Anterior cingulate cortex (tissue), 58 donors: ENCODE measurements around the gene MORN1.
A peak's percentile ranks its signal among the peaks of the same experiment; 100 is the strongest.

Source experiments
- DNase-seq, 58 donors: peaks; one replicate each; lab custom pipeline; 2025; lab: John Stamatoyannopoulos, UW

Gene MORN1

GRCh38 chr1:2391041-2391930 lies at the start of gene MORN1, which contains the start of gene RER1:
Gene MORN1 (minus strand): TSS chr1:2391554. CDS start chr1:2391533, 21 bp downstream.
Gene RER1 (plus strand): TSS chr1:2391841. CDS start chr1:2395791, 3,950 bp downstream.
- DNase-seq: peak; percentile 71 to 99 (median 98)

GRCh38 chr1:2440346-2440745 lies 49.0 kb upstream of the MORN1 start:
- DNase-seq: peak in 2 of 58 donors; percentile 14 to 47

DNA sequence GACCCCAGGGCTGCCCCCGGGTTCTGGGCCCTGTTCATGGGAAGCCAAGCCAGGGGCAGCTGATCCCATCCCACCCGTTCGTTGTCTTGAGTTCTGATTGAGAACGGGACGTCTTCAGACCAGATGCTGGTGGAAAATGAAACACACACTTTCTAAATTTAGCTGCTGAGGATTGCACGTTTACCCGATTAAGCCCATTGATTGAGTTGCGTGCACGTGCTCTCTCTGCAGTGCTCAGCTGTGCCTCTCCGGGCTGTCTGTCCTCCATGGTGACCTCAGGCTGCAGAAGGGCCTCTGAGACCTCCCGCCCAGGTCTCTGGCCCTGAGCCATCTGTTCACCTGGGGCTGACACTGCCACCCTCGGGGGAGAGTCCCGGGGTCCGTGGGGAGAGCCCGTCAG lies 48.0 kb upstream of the MORN1 start:
- DNase-seq: peak in 2 of 58 donors; percentile 8 to 31

DNA sequence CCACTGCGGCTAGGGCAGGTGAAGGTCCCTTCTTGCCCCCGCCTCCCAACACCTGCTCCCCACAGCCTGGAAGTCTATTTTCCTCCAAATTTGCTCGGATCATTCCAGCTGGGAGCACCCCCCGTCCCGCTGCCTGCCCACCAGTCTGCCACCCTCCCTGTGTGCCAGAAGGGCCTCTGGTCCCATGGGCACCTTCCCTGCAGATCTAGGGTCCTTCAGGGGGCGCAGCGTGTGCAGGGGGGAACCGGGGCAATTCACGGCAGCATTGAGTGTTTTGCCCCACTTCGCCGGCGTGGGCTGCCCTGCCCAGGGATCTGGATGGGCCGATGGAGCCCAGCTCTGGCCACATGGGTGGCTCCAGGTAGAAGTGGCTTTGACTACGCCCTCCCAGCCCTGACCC lies 47.3 kb upstream of the MORN1 start:
- DNase-seq: no peak

DNA sequence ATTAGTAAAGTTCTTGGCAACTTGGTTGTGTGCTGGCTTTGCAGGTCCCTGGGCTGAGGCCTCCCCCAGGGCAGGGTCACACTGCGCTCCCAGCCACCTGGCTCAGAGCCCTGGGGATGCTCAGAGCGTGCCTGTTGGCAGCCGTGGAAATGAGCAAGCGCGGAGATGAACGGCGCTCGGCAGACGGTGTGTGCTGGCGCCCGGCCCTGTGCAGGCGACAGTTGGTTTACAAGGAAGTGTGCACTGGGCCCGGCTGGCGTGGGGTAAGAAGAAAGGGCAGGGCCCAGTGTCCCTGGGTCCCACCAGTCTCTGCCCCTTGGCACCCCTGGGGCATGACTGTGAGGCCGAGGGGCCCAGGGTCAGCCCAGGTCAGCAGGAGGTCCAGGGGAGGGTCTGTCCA lies 46.7 kb upstream of the MORN1 start:
- DNase-seq: peak in 20 of 58 donors; percentile 18 to 57 (median 38)

DNA sequence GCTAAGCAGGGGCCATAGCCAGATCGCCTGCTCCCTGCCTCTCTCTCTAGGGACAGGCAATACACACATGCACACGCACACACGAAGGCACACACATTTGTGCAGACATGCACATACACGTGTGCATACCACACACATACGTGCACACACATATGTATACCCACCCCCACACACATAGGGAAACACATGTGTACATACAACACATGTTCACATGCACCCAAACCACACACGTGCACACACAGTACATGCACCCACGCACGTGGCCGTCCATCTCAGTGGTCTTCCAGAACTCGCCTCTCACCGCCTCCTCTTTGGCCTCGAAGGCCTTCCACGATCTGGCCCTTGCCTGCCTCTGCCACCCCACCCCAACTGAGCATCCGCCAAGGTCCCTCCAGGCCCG lies 46.3 kb upstream of the MORN1 start:
- DNase-seq: no peak

DNA sequence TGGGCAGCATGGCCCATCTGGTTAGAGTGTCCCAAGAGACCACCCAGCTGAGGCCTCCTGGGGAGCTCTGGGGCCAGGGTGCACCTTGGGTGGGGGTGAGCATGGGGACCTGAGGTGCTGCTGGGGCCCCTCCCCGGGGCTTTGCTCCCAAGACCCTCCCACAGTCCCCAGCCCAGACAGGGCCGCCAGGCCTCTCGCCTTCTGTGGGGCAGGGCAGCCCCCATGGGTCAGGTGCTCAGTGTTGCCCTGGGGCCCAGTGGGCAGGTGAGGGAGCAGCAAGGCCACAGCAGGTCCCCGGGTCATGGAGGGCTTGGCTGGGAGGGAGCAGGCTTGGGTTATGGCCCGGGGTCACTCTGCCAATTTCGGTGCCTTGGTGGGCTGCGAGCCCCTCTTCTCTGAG lies 45.5 kb upstream of the MORN1 start:
- DNase-seq: no peak

GRCh38 chr1:2435746-2436355 lies 44.5 kb upstream of the MORN1 start:
- DNase-seq: no peak

DNA sequence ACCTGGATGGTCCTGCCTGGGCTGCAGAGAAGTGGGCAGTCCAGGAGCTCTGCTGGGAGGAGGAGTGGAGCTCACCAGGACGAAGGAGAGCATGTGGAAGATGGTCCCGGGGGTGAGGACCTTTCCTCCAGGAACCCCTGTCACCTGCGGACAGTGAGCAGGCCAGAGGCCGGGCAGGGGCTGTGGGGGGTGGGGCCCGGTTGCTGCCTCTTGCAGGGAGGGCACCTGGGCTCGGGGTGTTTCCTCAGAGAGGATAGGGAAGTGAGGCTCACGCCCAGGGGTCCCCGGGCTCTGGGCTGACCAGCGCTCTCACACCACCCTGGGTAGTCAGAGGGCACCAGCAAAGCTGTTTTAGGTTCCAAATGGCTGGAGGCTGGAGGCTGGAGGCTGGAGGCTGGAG lies 43.7 kb upstream of the MORN1 start:
- DNase-seq: no peak

DNA sequence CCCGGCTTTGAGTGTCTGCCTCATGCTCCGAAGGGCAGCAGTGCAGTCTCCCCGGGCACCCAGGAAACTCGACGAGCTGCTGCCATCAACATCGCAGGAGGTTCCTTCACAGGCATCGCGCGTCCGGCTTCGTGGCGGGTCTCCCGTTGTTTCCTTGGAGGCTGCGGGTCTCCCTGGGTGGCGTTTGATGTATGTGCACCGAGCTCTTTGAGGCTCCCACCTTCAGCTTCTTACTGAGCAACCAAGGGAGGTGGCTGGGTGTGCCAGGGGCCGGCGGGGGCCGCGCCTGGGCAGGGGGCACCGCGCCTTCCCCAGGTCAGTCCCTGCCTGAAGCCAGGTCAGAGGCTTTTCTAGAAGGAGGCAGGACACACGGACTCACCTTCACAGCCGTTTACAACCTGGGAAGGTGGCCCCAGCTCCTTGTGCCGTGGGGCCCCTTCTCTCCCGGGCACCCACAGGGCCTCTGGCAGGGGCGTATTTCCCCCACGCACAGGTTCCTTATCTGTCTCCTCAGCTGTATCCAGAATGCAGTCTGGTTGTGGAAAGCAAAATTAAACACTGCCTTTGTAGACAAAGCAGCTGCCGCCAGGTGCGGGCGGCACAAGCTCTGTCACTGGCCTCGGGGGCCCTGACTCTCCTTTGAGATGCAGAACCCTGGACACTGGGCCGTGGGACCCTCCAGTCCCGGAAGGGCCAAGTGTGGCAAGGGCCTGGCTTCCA lies 42.7 kb upstream of the MORN1 start:
- DNase-seq: no peak

- DNase-seq: no peak
Measured at GRCh38 chr1:2433196-2433595, 41.8 kb upstream of the MORN1 start.

DNA sequence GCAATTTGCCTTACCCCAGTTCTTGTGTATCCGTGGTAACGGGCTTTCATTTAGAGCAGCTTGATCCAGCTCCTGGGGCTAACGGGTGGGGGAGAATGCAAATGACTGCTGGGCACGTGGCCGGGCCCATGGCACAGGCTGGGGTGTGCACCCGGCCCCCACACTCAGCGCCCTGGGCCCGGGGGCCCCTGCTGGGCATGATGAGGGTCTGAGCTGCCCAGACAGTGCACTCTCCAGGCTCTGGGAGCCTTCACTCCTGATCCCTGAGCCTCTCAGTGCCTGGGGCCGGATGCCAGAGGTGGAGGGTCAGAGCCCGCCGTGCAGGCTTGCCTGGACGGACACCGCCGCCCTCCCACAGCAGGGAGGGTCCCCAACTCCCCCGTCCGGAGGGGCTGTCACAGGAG lies 41.1 kb upstream of the MORN1 start:
- DNase-seq: peak in 11 of 58 donors; percentile 11 to 57 (median 35)

DNA sequence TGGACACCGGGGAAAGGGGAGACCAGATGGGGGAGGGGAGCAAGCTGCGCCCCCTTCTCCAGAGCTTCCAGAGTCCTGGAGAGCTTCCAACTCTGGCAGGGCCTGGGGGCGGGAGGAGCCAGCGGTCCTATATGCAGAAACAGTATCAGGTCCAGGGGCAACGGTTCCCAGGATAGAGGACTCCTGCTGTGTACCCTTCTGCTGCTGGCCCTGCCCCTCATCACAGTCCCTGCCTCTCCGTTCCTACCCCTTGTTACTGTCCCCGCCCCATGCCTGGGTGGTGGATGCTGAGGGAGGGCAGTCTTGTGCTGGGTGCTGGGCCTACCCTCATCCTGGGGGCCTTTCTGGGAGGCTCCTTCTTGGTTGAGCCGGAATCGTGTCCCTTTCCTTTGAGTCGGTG lies 40.2 kb upstream of the MORN1 start:
- no peak for DNase-seq

- DNase-seq: no peak
Measured at GRCh38 chr1:2431103-2431502, 39.7 kb upstream of the MORN1 start.

GRCh38 chr1:2430592-2430973 lies 39.2 kb upstream of the MORN1 start:
- no peak for DNase-seq

DNA sequence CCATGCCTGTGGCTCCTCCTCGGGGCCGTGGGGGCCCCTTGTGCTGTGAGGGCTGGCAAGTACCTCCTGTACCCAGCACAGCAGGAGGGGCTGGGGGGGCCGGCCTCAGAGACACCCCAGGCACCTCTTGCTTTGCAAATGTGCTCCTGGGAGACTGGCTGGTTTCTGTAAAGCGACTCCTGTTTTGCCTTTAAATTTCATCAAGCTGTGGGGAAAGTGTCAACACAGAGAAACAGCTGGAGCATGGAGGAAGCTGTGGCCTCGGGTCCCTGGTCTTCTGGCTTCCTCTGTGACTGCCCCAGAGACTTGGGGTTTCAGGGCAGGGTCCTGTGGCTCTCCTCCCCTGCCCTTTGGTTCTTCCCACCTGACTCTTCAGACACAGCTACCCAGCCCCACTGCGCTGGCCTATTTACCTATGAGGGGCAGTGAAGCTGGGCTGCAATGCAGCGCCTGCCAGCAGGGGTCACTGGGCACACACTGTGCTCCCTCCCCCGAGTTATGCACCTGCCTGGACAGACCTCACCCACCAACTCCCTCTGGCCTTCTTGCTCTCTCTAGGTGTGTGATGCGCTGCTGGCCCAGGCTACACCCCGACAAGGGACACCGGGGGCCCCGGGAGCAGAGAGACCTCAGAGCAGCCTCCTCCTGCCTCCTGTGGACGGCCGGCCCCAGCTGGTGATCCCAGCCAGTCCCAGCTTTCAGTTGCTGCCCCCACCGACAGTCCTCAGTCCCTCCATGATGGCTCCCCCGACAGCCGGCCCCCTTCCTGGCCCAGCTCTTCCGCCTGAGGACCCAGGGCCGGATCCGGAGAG lies 38.6 kb upstream of the MORN1 start:
- DNase-seq: no peak

DNA sequence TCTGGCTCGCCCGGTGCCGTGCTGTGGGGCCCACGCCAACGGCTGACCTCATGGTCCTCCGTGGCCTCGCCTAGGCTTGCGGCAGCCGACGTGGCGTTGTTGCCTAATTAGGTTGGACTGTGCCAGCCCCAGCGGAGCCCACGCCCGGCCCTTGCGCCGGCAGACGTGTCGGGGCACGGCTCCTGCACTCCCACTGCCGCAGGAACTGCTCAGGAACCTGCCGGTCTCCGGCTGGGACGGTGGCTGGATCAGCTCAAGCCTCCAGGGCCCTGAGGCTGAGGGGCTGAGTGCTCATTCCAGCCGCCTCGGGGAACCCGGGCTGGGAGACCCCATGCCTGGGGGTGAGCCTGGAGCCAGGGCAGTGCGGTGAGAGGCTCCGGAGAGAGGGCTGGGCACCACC lies 37.1 kb upstream of the MORN1 start:
- no peak for DNase-seq

- DNase-seq: no peak
Measured at GRCh38 chr1:2427976-2428375, 36.6 kb upstream of the MORN1 start.

- DNase-seq: no peak
Measured at GRCh38 chr1:2427051-2427450, 35.7 kb upstream of the MORN1 start.

GRCh38 chr1:2426540-2426939 lies 35.2 kb upstream of the MORN1 start:
- DNase-seq: no peak
